ENCODE measurements around the gene DECR2. TPM values are rescaled to one million over a fixed set of nuclear protein-coding genes. Genes with fewer than 3 reads are reported as not detected.
"Not testable (repeated sequence)": the region's sequence is repeated elsewhere in the genome, so short reads cannot be mapped to it uniquely, and the experiment has no call there.

Gene DECR2, protein sequence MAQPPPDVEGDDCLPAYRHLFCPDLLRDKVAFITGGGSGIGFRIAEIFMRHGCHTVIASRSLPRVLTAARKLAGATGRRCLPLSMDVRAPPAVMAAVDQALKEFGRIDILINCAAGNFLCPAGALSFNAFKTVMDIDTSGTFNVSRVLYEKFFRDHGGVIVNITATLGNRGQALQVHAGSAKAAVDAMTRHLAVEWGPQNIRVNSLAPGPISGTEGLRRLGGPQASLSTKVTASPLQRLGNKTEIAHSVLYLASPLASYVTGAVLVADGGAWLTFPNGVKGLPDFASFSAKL
- total RNA-seq = 7.7 TPM

DNA sequence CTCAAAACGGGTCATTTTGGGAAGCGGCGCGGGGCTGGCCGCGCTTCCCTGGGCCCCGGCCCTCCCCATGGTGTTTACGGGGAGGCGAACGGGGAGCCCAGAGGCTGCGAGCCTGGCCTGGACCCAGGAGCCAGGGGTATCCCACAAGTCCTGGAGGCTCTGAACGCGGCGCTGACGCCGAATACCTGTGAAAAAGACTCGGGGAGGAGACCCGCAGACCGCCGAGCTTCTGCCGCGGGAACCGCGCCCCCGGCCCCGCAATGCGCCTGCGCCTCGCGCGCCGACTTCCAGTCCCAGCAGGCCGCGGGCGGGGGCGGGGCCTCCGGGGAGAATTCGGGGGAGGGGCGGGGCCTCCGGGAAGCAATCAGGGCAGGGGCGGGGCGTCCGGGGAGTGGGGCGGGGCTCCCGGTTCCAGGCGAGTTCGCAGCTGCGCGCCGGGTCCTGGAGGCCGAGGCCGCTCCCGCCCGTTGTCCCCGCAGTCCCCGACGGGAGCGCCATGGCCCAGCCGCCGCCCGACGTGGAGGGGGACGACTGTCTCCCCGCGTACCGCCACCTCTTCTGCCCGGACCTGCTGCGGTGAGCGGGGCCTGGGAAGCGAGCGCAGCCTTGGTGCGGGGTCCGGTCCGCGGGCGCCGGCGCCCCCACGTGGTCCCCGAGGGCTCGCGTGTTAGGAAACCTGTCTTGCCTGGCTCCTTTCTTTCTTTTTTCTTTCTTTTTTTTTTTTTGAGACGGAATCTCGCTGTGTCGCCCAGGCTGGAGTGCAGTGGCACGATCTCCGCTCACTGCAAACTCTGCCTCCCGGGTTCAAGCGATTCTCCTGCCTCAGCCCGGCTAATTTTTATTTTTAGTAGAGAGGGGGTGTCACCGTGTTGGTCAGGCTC is at the start of gene DECR2:
TSS of gene DECR2 (plus strand) at position 418 of the 881 bp plus-strand sequence. CDS start at position 497, 79 bp downstream.
- peak; percentile 99 to 100 for DNase-seq (ENCODE audit: low spot score in 2 of 2)
- FAIRE-seq = no peak

DNA sequence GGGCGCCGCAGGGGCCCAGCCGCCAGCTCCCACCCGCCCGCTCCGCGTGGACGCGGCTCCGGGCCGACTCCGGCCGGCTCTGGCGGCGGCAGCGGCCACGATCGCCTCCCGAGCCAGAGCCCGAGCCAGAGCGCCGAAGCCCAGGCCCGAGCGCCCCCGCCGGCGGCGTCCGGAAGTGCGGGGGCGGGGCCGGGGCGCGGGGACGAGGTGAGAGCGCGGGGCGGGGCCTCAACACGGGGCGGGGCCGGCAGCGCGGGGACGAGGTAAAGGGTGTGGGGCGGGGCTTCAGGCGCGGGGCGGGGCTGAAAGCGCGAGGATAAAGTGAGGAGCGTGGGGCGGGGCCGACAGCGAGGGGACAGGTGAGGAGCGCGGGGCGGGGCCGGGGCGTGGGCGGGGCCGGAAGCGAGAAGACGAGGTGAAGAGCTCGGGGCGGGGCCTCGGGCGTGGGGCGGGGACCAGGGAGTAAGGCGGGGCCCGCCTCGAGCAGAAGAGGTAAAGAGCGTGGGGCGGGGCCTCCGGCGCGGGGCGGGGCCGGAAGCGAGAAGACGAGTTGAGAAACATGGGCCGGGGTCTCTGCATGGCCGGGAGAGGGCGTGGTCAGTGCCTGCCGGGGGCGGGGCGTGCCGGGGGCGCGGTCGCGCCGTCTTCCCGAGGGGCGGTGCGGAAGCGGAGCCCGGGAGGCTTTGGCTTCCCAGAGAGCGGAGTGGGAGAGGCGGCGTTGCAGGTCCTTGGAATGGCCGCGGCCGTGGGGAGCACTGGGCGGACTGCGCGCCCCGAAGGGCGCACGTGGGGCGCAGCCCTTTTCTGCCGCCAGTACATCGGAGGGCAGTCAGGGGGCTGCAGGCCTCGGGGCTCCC is 48.9 kb upstream of the DECR2 start, which contains the start of gene AXIN1:
TSS of gene AXIN1 (minus strand) at position 177 of the 857 bp plus-strand sequence. CDS start 5,698 bp downstream, outside the sequence.
- FAIRE-seq (no peak), DNase-seq (ENCODE audit: low spot score in 2 of 2) (peak; percentile 93 to 94)

DNA sequence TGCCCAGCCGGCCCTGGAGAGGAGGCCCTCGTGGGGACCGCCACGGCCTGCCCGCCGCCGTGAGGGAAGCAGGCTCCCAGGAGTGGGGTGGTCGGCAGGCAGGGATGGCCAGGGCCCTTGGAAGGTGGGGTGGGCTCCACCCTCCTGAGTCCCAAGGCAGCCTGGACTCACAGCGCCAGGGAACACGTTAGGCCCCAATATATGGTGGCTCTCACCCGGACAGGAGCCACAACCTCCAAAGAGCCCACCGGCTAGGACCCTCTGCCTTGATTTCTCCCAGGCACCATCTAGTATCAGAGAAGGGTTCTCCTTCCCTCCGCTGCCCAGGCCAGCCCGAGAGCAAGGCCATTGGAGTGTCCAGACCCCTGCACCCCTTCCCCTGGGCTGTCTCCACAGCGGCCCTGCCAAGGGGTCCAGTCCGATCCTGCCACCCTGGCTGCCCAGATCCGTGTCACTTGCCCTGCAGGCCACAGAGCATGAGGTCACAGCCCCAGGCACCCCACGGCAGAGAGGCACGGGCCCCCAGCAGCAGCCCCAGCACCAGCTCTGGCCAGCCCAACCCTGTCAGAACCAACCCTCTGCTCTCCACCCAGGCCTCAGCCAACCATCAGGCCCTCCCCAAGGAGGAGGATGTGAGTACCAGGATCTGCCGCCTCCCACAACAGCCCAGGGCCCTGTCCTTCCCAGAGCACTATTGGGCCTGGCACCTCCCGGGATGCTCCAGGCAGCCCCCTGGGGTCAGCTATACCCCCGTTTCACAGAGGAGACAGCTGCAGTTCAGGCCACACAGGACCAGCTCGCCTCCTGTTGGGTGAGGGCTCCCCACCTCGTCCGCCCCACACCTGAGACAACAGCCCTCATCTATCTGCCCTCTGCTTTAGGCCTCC is 48.0 kb upstream of the DECR2 start:
- FAIRE-seq = no peak
- DNase-seq (ENCODE audit: low spot score in 2 of 2) = no peak

- DNase-seq (ENCODE audit: low spot score in 2 of 2) (no peak), FAIRE-seq (no peak)
Observed at GRCh38 chr16:354291-354881, 47.3 kb upstream of the DECR2 start.

DNA sequence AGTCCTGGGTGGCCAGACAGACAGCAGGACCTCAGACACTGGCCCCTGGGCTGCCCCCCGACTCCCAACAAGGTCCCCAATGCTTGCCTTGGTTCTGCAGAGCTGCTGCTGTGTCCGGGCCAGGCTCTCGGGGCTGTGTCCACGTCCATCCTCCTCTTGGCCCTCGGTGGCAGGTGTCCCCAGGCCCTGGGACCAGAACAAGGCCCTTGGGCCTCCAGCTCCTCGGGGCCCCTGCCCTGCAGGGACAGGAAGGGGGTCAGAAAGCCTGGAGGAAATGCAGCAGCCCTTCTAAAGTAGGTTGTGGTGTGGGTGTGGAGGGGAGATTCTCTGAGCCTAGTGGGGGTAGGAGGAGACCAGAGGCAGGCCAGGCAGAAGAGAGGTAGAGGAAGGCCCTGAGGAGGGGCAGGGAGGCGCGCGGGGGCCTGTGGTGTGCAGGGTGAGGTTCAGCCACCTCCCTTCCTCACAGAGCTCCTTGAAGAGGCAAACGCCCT is 46.7 kb upstream of the DECR2 start:
- FAIRE-seq (no peak), DNase-seq (ENCODE audit: low spot score in 2 of 2) (no peak)

DNA sequence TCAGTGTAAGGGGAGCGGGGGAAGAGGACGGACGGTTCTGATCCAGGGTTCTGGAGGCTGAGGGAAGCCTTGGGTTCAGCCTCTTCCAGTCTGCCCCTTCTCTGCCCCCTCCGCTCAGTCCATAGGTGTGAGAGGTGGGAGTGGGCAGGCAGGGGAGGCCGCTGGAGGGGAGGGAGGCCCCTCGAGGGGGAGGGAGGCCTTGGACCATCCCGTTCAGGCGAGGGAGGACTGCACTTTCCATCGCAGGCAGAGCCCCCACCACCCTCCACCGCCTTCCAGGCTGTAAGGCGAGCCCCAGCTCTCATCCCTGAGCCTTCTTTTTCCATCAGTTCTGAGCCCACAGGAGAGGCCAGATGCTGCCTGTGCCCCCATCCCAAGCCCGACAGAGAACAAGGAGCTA is 44.9 kb upstream of the DECR2 start:
- no peak for FAIRE-seq
- DNase-seq (ENCODE audit: low spot score in 2 of 2) = no peak

DNA sequence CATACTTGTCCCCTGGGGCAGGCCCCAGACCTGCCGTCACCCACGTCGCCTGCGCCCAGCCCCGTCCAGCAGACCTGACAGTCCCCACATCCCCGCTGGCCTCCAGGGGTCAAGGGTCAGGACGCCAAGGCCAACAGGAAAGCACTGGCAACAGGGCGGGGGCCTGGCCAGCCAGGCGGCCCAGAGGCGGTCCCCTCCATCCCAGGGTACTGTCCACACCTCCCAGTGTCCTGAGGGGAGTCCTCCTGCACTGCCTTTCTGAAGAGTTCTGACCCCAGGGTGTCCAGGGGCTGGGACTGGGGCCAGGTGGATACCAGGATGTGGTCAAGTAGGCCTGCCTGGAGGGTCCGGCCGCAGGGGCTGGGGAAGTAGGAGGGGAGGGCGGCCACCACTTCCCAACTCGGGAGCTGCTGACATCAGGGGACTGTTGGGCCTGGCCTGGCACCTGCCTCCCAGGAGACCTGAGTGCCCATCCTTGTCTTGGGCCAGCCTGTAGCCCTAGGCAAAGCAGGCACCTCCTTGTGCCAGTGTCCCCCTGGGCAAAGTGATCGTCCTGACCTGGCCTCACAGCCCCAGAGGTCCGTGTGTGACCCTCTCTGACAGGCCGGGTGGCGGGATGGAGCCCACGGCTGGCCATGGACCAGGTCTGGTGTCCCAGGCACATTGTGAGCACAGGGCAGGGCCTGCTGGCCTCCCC is 42.5 kb upstream of the DECR2 start:
- FAIRE-seq = no peak
- DNase-seq (ENCODE audit: low spot score in 2 of 2) = no peak

DNA sequence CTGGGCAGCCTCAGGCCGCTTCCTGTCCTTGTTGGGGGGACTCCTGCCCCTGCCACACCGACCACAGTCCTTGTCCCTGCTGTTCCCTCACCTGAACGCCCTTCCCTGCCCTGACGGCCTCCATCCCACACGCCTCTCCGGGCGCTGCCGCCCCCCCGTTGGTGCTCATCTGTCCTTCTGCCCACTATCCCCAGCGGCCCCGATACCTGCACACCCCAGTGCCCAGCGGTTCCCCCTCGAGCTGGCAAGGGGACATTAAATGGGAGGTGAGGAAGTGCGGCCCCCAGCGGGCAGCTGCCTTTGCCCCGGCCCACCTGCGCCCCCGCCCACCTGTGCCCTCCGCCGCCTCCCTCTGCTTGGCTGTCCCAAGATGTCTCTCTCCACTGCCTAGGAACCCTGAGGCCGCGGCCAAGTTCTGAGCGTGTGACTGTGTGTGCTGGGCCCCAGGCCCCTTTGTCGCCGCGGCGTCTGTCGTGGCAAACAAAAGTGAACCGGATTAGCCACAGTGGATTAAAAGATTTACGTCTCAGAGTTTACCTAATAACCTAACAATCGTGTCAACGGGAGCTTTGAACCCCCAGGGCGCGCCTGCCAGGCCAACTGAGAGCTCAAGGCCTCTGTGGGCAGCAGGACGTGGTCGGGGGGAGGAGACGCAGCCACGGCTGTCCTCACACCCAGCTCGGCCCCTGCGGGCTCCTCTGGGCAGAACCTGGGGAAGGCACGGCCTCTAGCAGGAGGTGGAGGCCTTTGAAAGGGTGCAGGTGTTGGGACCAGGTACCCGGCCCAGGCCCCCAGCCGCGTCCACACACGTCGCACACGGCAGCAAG is 41.6 kb upstream of the DECR2 start:
- FAIRE-seq (no peak), DNase-seq (ENCODE audit: low spot score in 2 of 2) (no peak)

- DNase-seq (ENCODE audit: low spot score in 2 of 2) (no peak), FAIRE-seq (no peak)
Observed at GRCh38 chr16:360698-361336, 40.9 kb upstream of the DECR2 start.

GRCh38 chr16:361341-361871 is 40.3 kb upstream of the DECR2 start:
- no peak for FAIRE-seq

GRCh38 chr16:361872-362701 is 39.6 kb upstream of the DECR2 start:
- no peak for FAIRE-seq
- peak; percentile 88 to 93 for DNase-seq (ENCODE audit: low spot score in 2 of 2)

More at GRCh38 chr16:361341-361871, 40.3 kb upstream of the DECR2 start:
- DNase-seq (ENCODE audit: low spot score in 2 of 2) = peak in 1 of 2 donors; percentile 57

DNA sequence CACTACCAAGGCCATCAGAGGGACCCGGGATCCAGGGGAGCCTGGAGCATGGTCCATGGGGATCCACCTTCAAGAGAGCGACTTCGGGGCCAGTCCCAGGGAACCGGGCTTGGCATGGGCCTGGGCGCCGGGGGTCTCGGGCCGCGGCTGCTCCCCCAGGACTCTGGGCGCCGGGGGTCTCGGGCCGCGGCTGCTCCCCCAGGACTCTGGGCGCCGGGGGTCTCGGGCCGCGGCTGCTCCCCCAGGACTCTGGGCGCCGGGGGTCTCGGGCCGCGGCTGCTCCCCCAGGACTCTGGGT is 39.0 kb upstream of the DECR2 start:
- not testable (repeated sequence) for FAIRE-seq; DNase-seq (ENCODE audit: low spot score in 2 of 2)

DNA sequence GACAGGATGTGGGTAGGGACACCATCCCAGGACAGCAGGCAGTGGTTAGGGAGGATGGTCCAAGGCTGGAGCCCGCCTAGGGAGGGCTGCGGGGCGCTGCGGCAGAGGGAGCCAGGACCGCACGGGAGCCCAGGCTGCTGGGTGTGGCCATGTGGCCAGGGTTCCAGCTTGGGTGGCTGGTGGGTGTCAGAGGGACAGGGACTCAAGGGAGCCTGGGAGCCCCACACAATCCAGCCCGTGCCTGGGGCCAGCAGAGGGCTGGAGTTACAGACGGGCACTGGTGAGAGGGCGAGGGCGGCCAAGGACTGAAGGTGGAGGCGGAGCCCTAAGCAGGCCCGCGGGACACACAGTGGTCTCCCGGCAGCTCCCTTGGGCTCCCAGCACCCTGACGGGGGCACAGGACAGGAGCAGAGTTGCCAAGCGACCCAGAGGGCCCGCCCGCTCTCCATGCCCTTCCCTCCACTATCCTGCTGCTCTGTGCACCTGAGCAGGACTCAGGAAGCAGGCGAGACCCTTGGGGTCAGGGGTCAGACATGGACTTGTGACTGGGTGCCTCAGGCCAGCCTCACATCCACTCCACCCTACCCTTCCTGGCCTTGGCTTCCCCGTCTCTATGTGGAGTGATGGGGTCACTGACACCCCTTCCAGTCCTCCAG is 38.4 kb upstream of the DECR2 start:
- FAIRE-seq (no peak), DNase-seq (ENCODE audit: low spot score in 2 of 2) (no peak)

DNA sequence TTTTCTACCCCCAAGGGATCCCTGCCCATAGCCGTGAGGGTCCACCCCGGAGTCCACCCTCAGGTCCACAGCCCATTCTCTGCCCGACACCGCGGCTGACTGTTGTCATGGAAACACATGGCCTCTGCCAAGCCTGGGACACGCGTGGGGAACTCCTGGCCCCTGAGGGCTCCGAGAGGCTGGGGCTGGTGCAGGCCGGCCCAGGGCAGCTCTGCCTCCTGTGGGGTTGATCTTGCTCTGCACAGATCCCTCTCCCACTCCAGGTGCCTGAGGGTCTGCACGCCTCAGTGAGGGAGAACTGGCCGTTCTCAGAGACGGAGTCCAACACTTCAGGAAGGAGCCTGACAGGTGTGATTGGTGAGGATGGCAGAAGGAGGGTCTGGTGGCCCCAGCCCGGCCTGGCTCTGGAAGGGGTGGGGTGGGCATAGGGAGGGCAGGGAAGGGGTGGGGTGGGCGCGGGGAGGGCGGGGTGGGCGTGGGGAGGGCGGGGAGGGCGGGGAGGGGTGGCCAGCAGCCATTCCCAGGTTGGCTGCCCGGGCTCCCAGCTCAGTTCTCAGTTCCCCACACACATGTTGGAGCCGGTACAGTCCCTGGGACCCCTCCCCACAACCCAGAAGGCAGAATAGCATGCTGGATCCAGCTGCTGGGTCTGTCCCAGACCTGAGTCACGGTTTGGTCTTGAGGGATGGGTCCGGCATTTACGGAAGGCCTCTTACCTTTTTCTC is 37.8 kb upstream of the DECR2 start:
- no peak for FAIRE-seq
- no peak for DNase-seq (ENCODE audit: low spot score in 2 of 2)

Data from frontal cortex (tissue), 4 donors.